GM21619 (cell line): ENCODE results near the gene DUOX1.

Source experiments
- ATAC-seq: cut with Tn5 transposase; IDR thresholded peaks from one replicate; pipeline ENCODE4 v1.9.1; 2021; ENCODE audit not compliant: unreplicated experiment

The DUOX1 gene

GRCh38 chr15:45105586-45105985 is 24.2 kb upstream of the DUOX1 start:
- no peak for ATAC-seq

- ATAC-seq = no peak
These were observed 23.6 kb upstream of the DUOX1 start for GRCh38 chr15:45106002-45106790.

- ATAC-seq = no peak
These were observed 21.7 kb upstream of the DUOX1 start for GRCh38 chr15:45107941-45108630.

DNA sequence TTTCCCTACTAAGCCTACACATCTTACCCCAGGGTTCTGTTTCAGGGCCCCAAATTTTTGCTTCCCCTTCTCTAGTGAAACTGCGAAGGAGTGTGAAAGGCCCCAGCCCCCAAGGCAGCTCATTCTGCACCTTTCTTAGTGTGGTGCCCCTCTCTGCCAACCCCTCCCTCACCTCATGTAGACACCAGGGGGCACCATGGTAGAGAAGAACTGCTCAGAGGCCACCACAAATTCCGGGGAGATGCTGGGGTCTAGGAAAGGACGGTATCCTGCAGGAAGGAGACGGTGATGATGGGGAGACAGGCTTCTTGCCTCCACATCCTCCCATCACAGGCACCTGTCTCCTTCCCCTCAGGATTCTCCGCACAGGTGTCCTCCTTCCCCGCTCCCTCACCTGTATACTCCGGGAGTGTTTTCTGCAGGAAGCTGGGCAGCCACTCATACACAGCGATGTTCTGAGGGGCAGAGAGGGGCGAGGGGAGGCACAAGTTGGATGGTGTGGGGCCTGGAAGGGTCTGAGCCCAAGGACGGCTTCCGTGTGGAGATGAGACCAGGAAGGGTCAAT is 19.5 kb upstream of the DUOX1 start:
- no peak for ATAC-seq

DNA sequence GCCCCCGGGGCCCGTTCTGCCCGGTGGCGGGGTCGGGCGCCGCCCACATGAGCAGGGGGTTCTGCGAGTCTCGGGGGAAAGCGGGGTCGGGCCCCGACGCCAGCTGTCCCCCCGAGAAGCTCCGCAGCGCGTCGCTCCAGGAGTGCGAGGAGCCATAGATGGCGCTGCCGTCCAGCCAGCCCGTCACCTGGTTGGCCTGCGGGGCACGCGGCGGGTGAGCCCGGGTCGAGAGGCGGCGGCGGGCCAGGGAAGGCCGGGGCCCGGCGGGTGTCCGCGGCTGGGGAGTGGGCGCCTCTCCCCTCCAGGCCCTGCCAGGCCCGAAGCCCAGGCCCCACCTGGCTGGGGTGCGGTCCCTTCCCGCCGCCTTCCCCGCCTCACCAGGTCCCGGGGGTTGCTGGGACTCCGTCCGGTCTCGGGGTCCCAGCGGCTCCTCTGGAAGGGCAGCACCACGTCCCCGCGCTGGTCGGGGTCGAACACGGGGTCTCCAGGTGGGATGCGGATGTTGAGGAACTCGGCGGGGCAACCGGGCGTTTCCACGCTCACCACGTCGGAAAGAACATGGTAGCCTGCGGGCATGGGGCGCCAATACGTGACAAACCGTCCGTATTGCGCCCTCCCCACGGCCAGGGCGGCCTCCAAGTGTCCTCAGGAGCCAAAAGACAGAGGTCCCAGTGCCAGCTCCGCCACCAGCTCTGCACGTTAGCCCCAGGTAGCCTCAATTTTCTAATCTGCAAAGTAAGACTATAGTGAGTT is 18.2 kb upstream of the DUOX1 start:
- ATAC-seq = no peak

- ATAC-seq = no peak
These were observed 17.6 kb upstream of the DUOX1 start for GRCh38 chr15:45112143-45112590.

- no peak for ATAC-seq
These were observed 17.0 kb upstream of the DUOX1 start for GRCh38 chr15:45112591-45113379.

- no peak for ATAC-seq
These were observed 16.3 kb upstream of the DUOX1 start for GRCh38 chr15:45113380-45113990.

GRCh38 chr15:45114076-45114750 is 15.6 kb upstream of the DUOX1 start, which contains the start of the genes DUOX2 and DUOXA2:
DUOX2 (minus strand) TSS chr15:45114172; CDS start chr15:45113411, 761 bp downstream.
DUOXA2 (plus strand) TSS chr15:45114326; CDS start chr15:45114606, 280 bp downstream.
- no peak for ATAC-seq

DNA sequence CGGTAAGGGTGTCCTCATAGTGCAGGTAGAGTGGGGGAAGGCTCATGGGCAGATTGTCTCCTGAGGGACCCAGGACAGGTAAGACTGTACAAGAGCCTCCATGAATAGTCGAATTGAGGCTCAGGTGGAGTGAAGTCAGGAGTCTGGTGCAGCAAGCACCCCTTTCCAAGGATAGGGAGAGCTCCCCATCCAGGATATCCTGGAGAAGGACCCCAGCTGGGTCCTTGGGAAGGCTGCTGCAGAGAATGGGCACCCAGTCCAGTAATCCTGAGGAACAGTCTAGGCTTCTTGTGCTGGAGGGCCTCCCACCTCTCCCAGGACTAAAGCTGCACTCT is 15.1 kb upstream of the DUOX1 start:
- ATAC-seq = no peak

GRCh38 chr15:45115312-45115820 is 14.4 kb upstream of the DUOX1 start:
- no peak for ATAC-seq

- ATAC-seq = no peak
These were observed 13.8 kb upstream of the DUOX1 start for GRCh38 chr15:45116006-45116481.

DNA sequence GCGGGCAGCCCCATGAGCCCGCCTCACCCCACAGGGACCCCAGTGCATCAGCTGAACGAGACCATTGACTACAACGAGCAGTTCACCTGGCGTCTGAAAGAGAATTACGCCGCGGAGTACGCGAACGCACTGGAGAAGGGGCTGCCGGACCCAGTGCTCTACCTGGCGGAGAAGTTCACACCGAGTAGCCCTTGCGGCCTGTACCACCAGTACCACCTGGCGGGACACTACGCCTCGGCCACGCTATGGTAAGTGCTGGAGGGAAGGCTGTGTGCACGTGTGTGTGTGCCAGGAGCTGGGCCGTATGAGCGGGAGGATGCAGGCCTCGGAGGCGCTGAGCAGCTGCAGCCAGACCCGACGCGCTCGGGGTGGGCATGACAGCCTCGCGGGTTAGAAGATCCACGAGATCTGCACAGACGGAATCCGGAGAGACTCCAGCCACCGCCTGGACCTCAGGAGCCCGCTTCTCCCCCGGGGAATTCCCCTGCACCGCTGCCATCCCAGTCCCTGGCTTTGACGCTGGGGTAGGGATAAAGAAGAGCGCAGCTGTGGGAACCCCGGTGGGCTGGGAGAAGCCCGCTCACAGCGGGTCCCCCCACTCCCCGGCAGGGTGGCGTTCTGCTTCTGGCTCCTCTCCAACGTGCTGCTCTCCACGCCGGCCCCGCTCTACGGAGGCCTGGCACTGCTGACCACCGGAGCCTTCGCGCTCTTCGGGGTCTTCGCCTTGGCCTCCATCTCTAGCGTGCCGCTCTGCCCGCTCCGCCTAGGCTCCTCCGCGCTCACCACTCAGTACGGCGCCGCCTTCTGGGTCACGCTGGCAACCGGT is 13.1 kb upstream of the DUOX1 start:
- ATAC-seq = no peak

GRCh38 chr15:45117308-45118130 is 12.3 kb upstream of the DUOX1 start:
- no peak for ATAC-seq

- peak; percentile 86 for ATAC-seq
These were observed 11.6 kb upstream of the DUOX1 start for GRCh38 chr15:45118131-45118588.

- ATAC-seq = no peak
These were observed 10.8 kb upstream of the DUOX1 start for GRCh38 chr15:45118996-45119395.
